ENCODE results near the gene USP13. TPM values are rescaled to one million over a fixed set of nuclear protein-coding genes. Genes with fewer than 3 reads are reported as not detected.

Gene USP13
- total RNA-seq, 2 experiments from 2014 or later: 4.3 to 4.8 TPM

DNA sequence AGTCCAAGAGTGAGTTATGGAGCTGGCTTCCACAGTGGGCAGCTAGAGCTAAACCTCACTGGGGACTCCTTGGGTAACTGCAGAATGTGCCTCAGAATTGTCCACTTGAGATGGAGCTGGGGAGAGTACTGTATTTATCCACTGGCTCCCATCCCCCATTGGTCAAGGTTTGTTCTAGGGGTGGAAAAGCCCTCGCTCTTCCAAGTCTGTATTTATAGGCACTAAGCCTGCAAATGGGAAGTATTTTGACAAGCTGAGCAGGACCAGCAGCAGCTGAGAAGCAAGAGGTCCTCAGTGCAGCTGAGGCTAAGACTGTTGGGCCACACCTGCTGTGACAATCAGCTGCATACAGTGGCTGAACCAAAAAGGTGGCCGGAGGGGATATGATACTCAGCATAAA is 5.8 kb downstream of the USP13 start:
- peaks cover 13% of the 10 kb centered on the region for H3K4me1 ChIP-seq (ENCODE audit: insufficient read depth, low read length)
- Mint-ChIP-seq H3K27ac (no peak overlapping the region), H3K4me1 (ENCODE audit: low read depth) (peaks cover 35% of the 10 kb centered on the region), H3K27me3 (no peaks in the 10 kb centered on the region), H3K9me3 (no peaks in the 10 kb centered on the region), H3K36me3 (ENCODE audit: low read depth) (peaks cover 2% of the 10 kb centered on the region), H3K4me3 (no peak overlapping the region)
- no peaks in the 10 kb centered on the region for H3K9me3 ChIP-seq (ENCODE audit: control insufficient read depth in 1 of 2, insufficient read depth in 1 of 2, low read length in 2 of 2)
- H3K4me3 ChIP-seq (ENCODE audit: low read length): no peak overlapping the region
- H3K27me3 ChIP-seq (ENCODE audit: control insufficient read depth in 1 of 2, insufficient read depth in 2 of 2, low read length in 2 of 2): no peaks in the 10 kb centered on the region
- H3K36me3 ChIP-seq (ENCODE audit: insufficient read depth, low read length): no peaks in the 10 kb centered on the region
- TF ChIP-seq, protein P1, sequence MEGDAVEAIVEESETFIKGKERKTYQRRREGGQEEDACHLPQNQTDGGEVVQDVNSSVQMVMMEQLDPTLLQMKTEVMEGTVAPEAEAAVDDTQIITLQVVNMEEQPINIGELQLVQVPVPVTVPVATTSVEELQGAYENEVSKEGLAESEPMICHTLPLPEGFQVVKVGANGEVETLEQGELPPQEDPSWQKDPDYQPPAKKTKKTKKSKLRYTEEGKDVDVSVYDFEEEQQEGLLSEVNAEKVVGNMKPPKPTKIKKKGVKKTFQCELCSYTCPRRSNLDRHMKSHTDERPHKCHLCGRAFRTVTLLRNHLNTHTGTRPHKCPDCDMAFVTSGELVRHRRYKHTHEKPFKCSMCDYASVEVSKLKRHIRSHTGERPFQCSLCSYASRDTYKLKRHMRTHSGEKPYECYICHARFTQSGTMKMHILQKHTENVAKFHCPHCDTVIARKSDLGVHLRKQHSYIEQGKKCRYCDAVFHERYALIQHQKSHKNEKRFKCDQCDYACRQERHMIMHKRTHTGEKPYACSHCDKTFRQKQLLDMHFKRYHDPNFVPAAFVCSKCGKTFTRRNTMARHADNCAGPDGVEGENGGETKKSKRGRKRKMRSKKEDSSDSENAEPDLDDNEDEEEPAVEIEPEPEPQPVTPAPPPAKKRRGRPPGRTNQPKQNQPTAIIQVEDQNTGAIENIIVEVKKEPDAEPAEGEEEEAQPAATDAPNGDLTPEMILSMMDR (IDR thresholded peaks at IDR 0.05): no peak
- DNase-seq (no peak), ATAC-seq (ENCODE audit: poor library complexity) (no peak)
- ChIA-PET CTCF (interaction anchor here (2.6 kb wide), 1 partner anchor 9 kb away, joined by 10 read pairs; no protein-coding TSS in a partner anchor), POLR2A (no interaction called here)
- no peak overlapping the region for H3K27ac ChIP-seq (ENCODE audit: low read depth in 1 of 2, low read length in 2 of 2)
- intact Hi-C loops (cut with DNase I, micrococcal nuclease): no loop called here

DNA sequence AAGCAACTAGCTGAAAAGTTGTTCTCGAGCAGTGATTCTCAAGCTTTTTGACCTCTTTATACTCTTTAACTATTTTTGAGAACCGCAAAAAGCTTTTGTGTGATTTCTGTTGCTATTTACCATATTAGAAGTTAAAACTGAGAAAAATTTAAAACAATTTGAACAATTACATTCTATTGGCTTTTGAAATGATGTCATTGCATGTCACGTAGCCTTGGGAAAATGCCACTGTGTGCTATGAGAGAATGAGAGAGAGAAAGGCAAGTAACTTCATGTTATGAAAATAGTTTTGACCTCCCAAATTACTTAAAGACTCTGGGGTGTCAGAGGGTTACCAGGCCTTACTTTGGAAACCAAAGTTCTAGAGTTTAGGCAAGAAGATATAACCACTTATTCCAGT is 8.0 kb downstream of the USP13 start:
- Mint-ChIP-seq H3K4me3 (no peak overlapping the region), H3K9me3 (no peaks in the 10 kb centered on the region), H3K27me3 (no peaks in the 10 kb centered on the region), H3K36me3 (ENCODE audit: low read depth) (no peaks in the 10 kb centered on the region), H3K27ac (no peak overlapping the region), H3K4me1 (ENCODE audit: low read depth) (peaks cover 16% of the 10 kb centered on the region)
- ChIA-PET POLR2A (interaction anchor here (1.0 kb wide), 1 partner anchor 9 kb away, joined by 3 read pairs; no protein-coding TSS in a partner anchor), CTCF (interaction anchor here (2.7 kb wide), 1 partner anchor 11 kb away, joined by 11 read pairs; no protein-coding TSS in a partner anchor)
- ATAC-seq (ENCODE audit: poor library complexity): no peak
- intact Hi-C loops (cut with DNase I, micrococcal nuclease): no loop called here
- Histone ChIP-seq H3K36me3 (ENCODE audit: insufficient read depth, low read length) (no peaks in the 10 kb centered on the region), H3K4me3 (ENCODE audit: low read length) (no peak overlapping the region), H3K4me1 (ENCODE audit: insufficient read depth, low read length) (peaks cover 2% of the 10 kb centered on the region), H3K27ac (ENCODE audit: low read depth in 1 of 2, low read length in 2 of 2) (no peak overlapping the region), H3K27me3 (ENCODE audit: control insufficient read depth in 1 of 2, insufficient read depth in 2 of 2, low read length in 2 of 2) (no peaks in the 10 kb centered on the region), H3K9me3 (ENCODE audit: control insufficient read depth in 1 of 2, insufficient read depth in 1 of 2, low read length in 2 of 2) (no peaks in the 10 kb centered on the region)
- TF ChIP-seq, protein P1 (IDR thresholded peaks at IDR 0.05): no peak
- no peak for DNase-seq

DNA sequence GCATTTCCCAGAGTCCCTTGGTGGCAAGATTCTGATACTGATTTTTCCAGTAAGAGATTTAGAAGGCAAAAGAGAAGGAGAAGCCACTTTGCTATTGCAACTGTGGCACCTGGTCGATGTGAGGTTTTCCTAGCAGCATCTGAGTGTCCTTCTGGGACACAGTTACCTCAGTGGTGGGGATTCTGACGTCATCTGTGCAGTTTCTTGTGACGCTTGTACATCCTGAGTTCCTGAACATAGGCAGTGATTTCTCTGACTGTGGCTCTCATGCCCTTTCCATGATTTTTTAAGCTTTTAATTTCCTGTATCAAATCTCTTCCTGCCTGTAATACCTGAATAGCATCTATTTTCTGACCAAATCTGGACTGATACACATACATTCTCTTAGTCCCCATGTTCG is 8.9 kb downstream of the USP13 start:
- no peaks in the 10 kb centered on the region for H3K27me3 Mint-ChIP-seq
- no peaks in the 10 kb centered on the region for H3K27me3 ChIP-seq (ENCODE audit: control insufficient read depth in 1 of 2, insufficient read depth in 2 of 2, low read length in 2 of 2)
- no peak overlapping the region for H3K27ac ChIP-seq (ENCODE audit: low read depth in 1 of 2, low read length in 2 of 2)
- H3K9me3 ChIP-seq (ENCODE audit: control insufficient read depth in 1 of 2, insufficient read depth in 1 of 2, low read length in 2 of 2): no peaks in the 10 kb centered on the region
- H3K4me1 Mint-ChIP-seq (ENCODE audit: low read depth): peaks cover 7% of the 10 kb centered on the region
- H3K4me3 Mint-ChIP-seq: no peak overlapping the region
- intact Hi-C loops (cut with DNase I, micrococcal nuclease): no loop called here
- H3K36me3 Mint-ChIP-seq (ENCODE audit: low read depth): no peaks in the 10 kb centered on the region
- no peak overlapping the region for H3K4me3 ChIP-seq (ENCODE audit: low read length)
- ATAC-seq (ENCODE audit: poor library complexity): no peak
- peaks cover 2% of the 10 kb centered on the region for H3K4me1 ChIP-seq (ENCODE audit: insufficient read depth, low read length)
- TF ChIP-seq, protein P1 (IDR thresholded peaks at IDR 0.05): no peak
- DNase-seq: no peak
- H3K9me3 Mint-ChIP-seq: no peaks in the 10 kb centered on the region
- no peak overlapping the region for H3K27ac Mint-ChIP-seq
- H3K36me3 ChIP-seq (ENCODE audit: insufficient read depth, low read length): no peaks in the 10 kb centered on the region
- ChIA-PET CTCF (interaction anchor here (2.7 kb wide), 1 partner anchor 12 kb away, joined by 11 read pairs; no protein-coding TSS in a partner anchor), POLR2A (interaction anchor here (1.0 kb wide), 1 partner anchor 9 kb away, joined by 3 read pairs; no protein-coding TSS in a partner anchor)

All from CD4-positive, alpha-beta T cell (primary cell).